Endothelial cell of umbilical vein (primary cell): Measurements from ENCODE around the gene NT5C3A.

Experiments used
- CTCF ChIP-seq, 2 donors: IDR thresholded peaks; 1 replicate in 1 of 2; 2 replicates in 1 of 2; pipeline ENCODE4 v1.5.1; 2011; ENCODE audit warnings: low read length in 2 of 2, mild to moderate bottlenecking in 2 of 2, moderate library complexity in 2 of 2, control low read depth in 1 of 2, inconsistent platforms in 1 of 2, low read depth in 1 of 2; ENCODE audit not compliant: insufficient read depth in 1 of 2; ENCODE audit errors: extremely low read depth in 1 of 2
- EZH2 ChIP-seq: IDR thresholded peaks from 2 replicates; pipeline ENCODE4 v1.6.1; 2012; ENCODE audit warnings: borderline replicate concordance, low read depth, mild to moderate bottlenecking, moderate library complexity, low read length, inconsistent platforms; ENCODE audit not compliant: severe bottlenecking
- JUN ChIP-seq: IDR thresholded peaks from 2 replicates; pipeline ENCODE4 v1.6.1; 2011; ENCODE audit warnings: borderline replicate concordance, low read depth; ENCODE audit not compliant: insufficient read length, insufficient read depth
- MAX ChIP-seq: IDR thresholded peaks from 2 replicates; pipeline ENCODE4 v1.6.1; 2011; ENCODE audit not compliant: insufficient read depth, insufficient read length
- MYC ChIP-seq: IDR thresholded peaks from one replicate; pipeline ENCODE4 v1.6.1; 2011; ENCODE audit warnings: mild to moderate bottlenecking, low read depth, low read length
- POLR2A ChIP-seq: IDR thresholded peaks from 2 replicates; pipeline ENCODE4 v1.6.1; 2012; ENCODE audit warnings: low read depth, mild to moderate bottlenecking, control low read depth, low read length
- POLR2AphosphoS5 ChIP-seq: IDR thresholded peaks from 2 replicates; pipeline ENCODE4 v1.6.1; 2012; ENCODE audit warnings: low read depth, mild to moderate bottlenecking, control low read depth, low read length, moderate library complexity; ENCODE audit not compliant: insufficient read depth

GRCh38 chr7:33109005-33109757, 46.6 kb upstream of the NT5C3A start, which contains the start of gene RP9:
- TF ChIP-seq CTCF (IDR thresholded peaks at IDR 0.05; ENCODE audit: extremely low read depth in 1 of 2, insufficient read depth in 1 of 2, low read depth in 1 of 2, low read length in 2 of 2) (peak; percentile 41 to 58), POLR2AphosphoS5 (peak; percentile 85), POLR2A (peak; percentile 46), MYC (no peak), EZH2 (no peak), JUN (no peak), MAX (no peak)
